B cell (primary cell): ENCODE data around the gene AMACR. TPM values are rescaled to one million over a fixed set of nuclear protein-coding genes. Genes with fewer than 3 reads are reported as not detected.

Experiments used
- ATAC-seq: fragments of 200-7000 bp; cut with Tn5 transposase; one replicate; pipeline ENCODE4 v1.10.0; 2021; ENCODE audit warnings: low read depth, mild to moderate bottlenecking, moderate number of reproducible peaks, moderate library complexity
- CTCF ChIA-PET: fragments of 350-600 bp; sonication (Branson Sonifier 250); formaldehyde crosslinking; loops from one replicate; lab custom pipeline; 2021; ENCODE audit warnings: antibody characterized with exemption, inconsistent platforms; lab: Charles Lee
- POLR2A ChIA-PET: fragments of 350-600 bp; sonication (Branson Sonifier 250); formaldehyde crosslinking; loops from one replicate; lab custom pipeline; 2021; ENCODE audit warnings: antibody characterized with exemption; lab: Charles Lee
- DNase-seq: peaks from one replicate; pipeline ENCODE4 v3.0.0; 2013
- H2AFZ ChIP-seq: 2 replicates; pipeline ENCODE4 v1.6.1; 2012; ENCODE audit warnings: mild to moderate bottlenecking, low read depth, low read length; ENCODE audit not compliant: insufficient read depth, poor library complexity, severe bottlenecking
- H3K27ac ChIP-seq, 2 donors: 1 replicate in 1 of 2; 2 replicates in 1 of 2; pipeline ENCODE4 v1.5.1; 2012 to 2013; ENCODE audit warnings: low read length in 2 of 2, mild to moderate bottlenecking in 2 of 2, moderate library complexity in 1 of 2
- H3K27me3 ChIP-seq, 4 experiments: fragments of 200-600 bp in 1 of 4; sonication (generic) in 1 of 4; replicated peaks in 1 of 4; 1 replicate in 2 of 4; 2 replicates in 2 of 4; pipeline versions ENCODE4 v1.6.1 to v1.7.0; 2013 to 2016; ENCODE audit warnings: low read length in 3 of 4, mild to moderate bottlenecking in 2 of 4, mixed read lengths in 1 of 4, moderate library complexity in 1 of 4; ENCODE audit not compliant: insufficient read depth in 4 of 4, control insufficient read depth in 3 of 4; ENCODE audit errors: control extremely low read depth in 1 of 4
- H3K36me3 ChIP-seq, 2 experiments: replicated peaks in 1 of 2; 1 replicate in 1 of 2; 2 replicates in 1 of 2; pipeline versions ENCODE4 v1.6.1 to v1.7.1; 2013; ENCODE audit warnings: low read length in 1 of 2; ENCODE audit not compliant: insufficient read depth in 2 of 2, control insufficient read depth in 1 of 2; ENCODE audit errors: control extremely low read depth in 1 of 2, extremely low read depth in 1 of 2
- H3K4me1 ChIP-seq, 2 donors: fragments of 200-600 bp in 1 of 2; sonication (generic) in 1 of 2; 1 replicate in 1 of 2; 2 replicates in 1 of 2; pipeline versions ENCODE4 v1.5.1 to v1.6.1; 2013 to 2017; ENCODE audit warnings: low read length in 2 of 2; ENCODE audit not compliant: control insufficient read depth in 2 of 2, insufficient read depth in 2 of 2
- H3K4me2 ChIP-seq: replicated peaks from 2 replicates; pipeline ENCODE3; 2012; ENCODE audit warnings: mild to moderate bottlenecking, low read depth, low read length; ENCODE audit not compliant: poor library complexity, severe bottlenecking
- H3K4me3 ChIP-seq, 5 experiments: fragments of 200-600 bp in 1 of 5; sonication (generic) in 1 of 5; 1 replicate in 3 of 5; 2 replicates in 2 of 5; pipeline versions ENCODE4 v1.5.1 to v1.7.0; 2011 to 2016; ENCODE audit warnings: low read length in 4 of 5, mild to moderate bottlenecking in 4 of 5, low read depth in 2 of 5, control low read depth in 1 of 5, moderate library complexity in 1 of 5; ENCODE audit not compliant: insufficient read depth in 1 of 5; ENCODE audit errors: control extremely low read depth in 1 of 5, extremely low read depth in 1 of 5
- H3K79me2 ChIP-seq: fragments of 200-600 bp; sonication (generic); one replicate; pipeline ENCODE4 v1.6.0; 2016; ENCODE audit warnings: low read length; ENCODE audit not compliant: control insufficient read depth, insufficient read depth
- H3K9ac ChIP-seq: fragments of 200-600 bp; sonication (generic); 2 replicates; pipeline ENCODE4 v1.6.1; 2017; ENCODE audit warnings: mild to moderate bottlenecking, low read length, moderate library complexity
- H3K9me3 ChIP-seq, 3 donors: one replicate each; pipeline versions ENCODE4 v1.6.1 to v1.7.1; 2013; ENCODE audit warnings: low read length in 2 of 3; ENCODE audit not compliant: control insufficient read depth in 2 of 3, insufficient read depth in 1 of 3; ENCODE audit errors: control extremely low read depth in 1 of 3
- H4K20me1 ChIP-seq: 2 replicates; pipeline ENCODE4 v1.6.0; 2012; ENCODE audit warnings: mild to moderate bottlenecking, low read length; ENCODE audit not compliant: insufficient read depth, control insufficient read depth, poor library complexity, severe bottlenecking
- H3K27ac Mint-ChIP-seq: one replicate; pipeline ENCODE4 v1.8.0; 2021; ENCODE audit warnings: mixed read lengths
- H3K27me3 Mint-ChIP-seq: one replicate; pipeline ENCODE4 v1.8.0; 2021; ENCODE audit warnings: mixed read lengths
- H3K4me1 Mint-ChIP-seq: one replicate; pipeline ENCODE4 v1.8.0; 2021; ENCODE audit warnings: mixed read lengths
- H3K4me3 Mint-ChIP-seq: one replicate; pipeline ENCODE4 v1.8.0; 2021; ENCODE audit warnings: mixed read lengths
- H3K9me3 Mint-ChIP-seq: one replicate; pipeline ENCODE4 v1.8.0; 2022; ENCODE audit warnings: mixed read lengths; ENCODE audit not compliant: insufficient read depth
- CTCF ChIP-seq: fragments of 200-600 bp; IDR thresholded peaks from one replicate; pipeline ENCODE4 v1.8.0; 2022; ENCODE audit warnings: antibody characterized with exemption, mild to moderate bottlenecking
- EZH2 ChIP-seq: IDR thresholded peaks from 2 replicates; pipeline ENCODE4 v1.6.1; 2012; ENCODE audit warnings: borderline replicate concordance, low read depth, mild to moderate bottlenecking, moderate library complexity, low read length; ENCODE audit not compliant: insufficient read depth, poor library complexity, severe bottlenecking
- WGBS: methylation state at CpG from one replicate; pipeline ENCODE4 v1.1.5; 2013; ENCODE audit warnings: missing lambda C conversion rate; ENCODE audit not compliant: insufficient coverage; 5-methylcytosine and 5-hydroxymethylcytosine counted together
- intact Hi-C: fragments of 100-400 bp; cut with micrococcal nuclease; formaldehyde crosslinking; loops from one replicate; pipeline ENCODE4 v1.10.0; 2022
- polyA plus RNA-seq: library from polyadenylated mRNA; depleted of rRNA; stranded (reverse); fragments of >200 nt; gene quantifications from 2 replicates; pipeline ENCODE4 v1.2.3, GENCODE V29; 2012
- total RNA-seq, 2 donors: library from RNA; stranded (reverse); fragments of 120-200 nt in 1 of 2; gene quantifications; 1 replicate in 1 of 2; 2 replicates in 1 of 2; pipeline versions ENCODE4 v1.2.3 to v1.2.4, GENCODE V29; 2013 to 2022

The AMACR gene
- total and polyA plus RNA-seq, 2 donors (not counting 1 experiment from before 2014, with no cell fraction given) = 2.6 to 5.8 TPM

DNA sequence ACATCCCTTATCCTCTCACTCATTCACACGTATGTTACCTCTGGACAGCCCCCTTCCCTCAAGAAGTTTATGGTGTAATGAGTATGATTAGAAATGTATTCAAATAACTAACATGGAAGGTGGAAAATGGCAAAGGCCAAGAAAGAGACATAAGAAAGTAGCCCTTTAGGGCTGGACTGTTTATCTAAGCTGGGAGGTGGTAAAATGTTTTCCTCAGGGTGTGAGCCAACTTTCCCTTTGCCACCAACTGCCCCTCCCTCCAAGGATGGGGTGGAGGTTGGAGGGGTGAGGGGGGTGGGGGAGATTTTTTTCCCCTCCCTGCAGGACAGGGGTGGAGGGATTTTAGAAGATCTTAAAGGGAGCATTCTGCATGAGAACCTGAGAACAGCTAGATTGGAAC is 31.5 kb downstream of the AMACR start:
- Mint-ChIP-seq H3K4me3 (no peak overlapping the region), H3K27ac (no peak overlapping the region), H3K9me3 (no peaks in the 10 kb centered on the region), H3K27me3 (peaks cover 12% of the 10 kb centered on the region), H3K4me1 (no peaks in the 10 kb centered on the region)
- Histone ChIP-seq H3K27ac (no peak overlapping the region), H3K4me1 (no peaks in the 10 kb centered on the region), H4K20me1 (no peaks in the 10 kb centered on the region), H3K79me2 (no peaks in the 10 kb centered on the region), H3K9me3 (no peaks in the 10 kb centered on the region), H3K4me2 (no peak overlapping the region), H3K27me3 (peaks cover 0 to 5% (median 0%) of the 10 kb centered on the region in 4 experiments), H3K4me3 (no peak overlapping the region), H2AFZ (no peak overlapping the region), H3K36me3 (no peaks in the 10 kb centered on the region), H3K9ac (no peak overlapping the region)
- WGBS = no CpG with 5 or more reads among the region's 1 CpG
- CTCF ChIA-PET = no interaction called here
- DNase-seq (no peak), ATAC-seq (no peak)
- TF ChIP-seq EZH2 (no peak), CTCF (no peak)
- intact Hi-C loops = no loop called here
- POLR2A ChIA-PET = no interaction called here

DNA sequence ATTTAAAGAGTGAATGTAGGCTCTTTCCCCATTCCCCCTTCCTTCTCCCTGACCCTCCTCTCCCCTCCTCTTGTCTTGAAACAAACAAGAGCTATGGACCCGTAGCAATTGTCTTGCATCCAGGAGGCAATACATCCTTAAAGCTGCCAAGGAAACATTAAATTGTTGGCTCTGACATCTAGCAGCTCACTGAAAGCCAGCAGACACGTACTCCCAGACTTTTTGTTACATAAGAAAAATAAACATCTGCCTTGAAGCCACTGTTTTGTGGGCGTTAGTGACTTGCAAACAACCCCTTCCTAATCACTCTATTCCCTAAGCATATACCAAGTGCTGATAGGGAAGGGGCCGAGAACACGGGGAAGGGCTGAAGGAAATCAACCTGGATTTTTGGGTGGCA is 32.0 kb downstream of the AMACR start:
- ATAC-seq = no peak
- Histone ChIP-seq H4K20me1 (no peaks in the 10 kb centered on the region), H3K79me2 (no peaks in the 10 kb centered on the region), H2AFZ (no peak overlapping the region), H3K4me2 (no peak overlapping the region), H3K9ac (no peak overlapping the region), H3K9me3 (no peaks in the 10 kb centered on the region), H3K36me3 (no peaks in the 10 kb centered on the region), H3K4me1 (no peaks in the 10 kb centered on the region), H3K27me3 (peaks cover 0 to 5% (median 0%) of the 10 kb centered on the region in 4 experiments), H3K27ac (no peak overlapping the region), H3K4me3 (no peak overlapping the region)
- H3K27me3 Mint-ChIP-seq = peaks cover 12% of the 10 kb centered on the region
- ChIA-PET CTCF (no interaction called here), POLR2A (no interaction called here)
- no peaks in the 10 kb centered on the region for H3K4me1 Mint-ChIP-seq
- H3K27ac Mint-ChIP-seq = no peak overlapping the region
- no peak for TF ChIP-seq EZH2
- TF ChIP-seq CTCF = no peak
- 91% methylated on average over 3 of the region's 5 CpGs for WGBS
- no peaks in the 10 kb centered on the region for H3K9me3 Mint-ChIP-seq
- no peak overlapping the region for H3K4me3 Mint-ChIP-seq
- no peak for DNase-seq
- intact Hi-C loops = no loop called here
